HG03095 (cell line): Measurements from ENCODE around the gene CLSTN2.

ENCODE experiments used
- ATAC-seq: cut with Tn5 transposase; IDR thresholded peaks from one replicate; pipeline ENCODE4 v1.9.1; 2021; ENCODE audit warnings: moderate library complexity; ENCODE audit not compliant: unreplicated experiment

CLSTN2 gene

DNA sequence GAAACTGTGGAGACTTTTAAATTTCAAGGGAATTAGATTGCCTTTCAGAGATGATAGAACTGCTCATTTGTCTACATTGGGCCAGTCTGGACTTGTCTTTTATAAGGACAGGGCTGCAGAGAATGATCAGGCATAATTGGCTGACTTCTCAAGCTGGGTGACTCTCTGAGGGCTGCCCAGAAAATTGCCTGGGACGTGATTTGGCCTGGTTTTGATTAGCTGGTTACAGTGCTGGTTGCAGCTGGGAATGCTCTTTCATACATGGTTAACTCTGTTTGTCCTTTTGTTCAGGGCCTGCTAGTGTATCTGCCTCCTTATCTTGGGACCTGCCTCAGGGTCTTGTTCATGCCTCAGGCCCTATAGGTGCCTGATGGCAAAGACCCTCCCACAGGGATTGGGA is 245.6 kb downstream of the CLSTN2 start:
- no peak for ATAC-seq

DNA sequence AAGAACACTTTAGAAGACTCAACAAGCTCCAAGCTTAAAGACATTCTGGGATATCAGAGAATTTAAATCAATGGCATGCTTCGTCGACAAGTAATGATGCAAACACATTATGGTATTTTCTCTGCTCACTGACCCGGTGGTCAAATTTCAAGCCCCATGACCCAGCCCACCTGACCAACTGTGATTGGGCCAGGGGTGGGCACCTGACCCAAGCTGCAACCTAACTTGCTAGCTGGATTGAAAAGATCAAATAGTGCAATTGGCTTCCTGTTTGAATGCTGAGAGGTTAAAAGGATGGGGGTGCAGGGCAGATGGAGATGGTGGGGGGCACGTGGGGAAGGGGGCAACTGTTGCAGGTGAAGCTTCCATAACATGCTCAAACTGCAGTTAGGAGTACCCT is 250.4 kb downstream of the CLSTN2 start:
- ATAC-seq = no peak

GRCh38 chr3:140186421-140186920 is 251.5 kb downstream of the CLSTN2 start:
- ATAC-seq = no peak

GRCh38 chr3:140187028-140187427 is 252.0 kb downstream of the CLSTN2 start:
- no peak for ATAC-seq

DNA sequence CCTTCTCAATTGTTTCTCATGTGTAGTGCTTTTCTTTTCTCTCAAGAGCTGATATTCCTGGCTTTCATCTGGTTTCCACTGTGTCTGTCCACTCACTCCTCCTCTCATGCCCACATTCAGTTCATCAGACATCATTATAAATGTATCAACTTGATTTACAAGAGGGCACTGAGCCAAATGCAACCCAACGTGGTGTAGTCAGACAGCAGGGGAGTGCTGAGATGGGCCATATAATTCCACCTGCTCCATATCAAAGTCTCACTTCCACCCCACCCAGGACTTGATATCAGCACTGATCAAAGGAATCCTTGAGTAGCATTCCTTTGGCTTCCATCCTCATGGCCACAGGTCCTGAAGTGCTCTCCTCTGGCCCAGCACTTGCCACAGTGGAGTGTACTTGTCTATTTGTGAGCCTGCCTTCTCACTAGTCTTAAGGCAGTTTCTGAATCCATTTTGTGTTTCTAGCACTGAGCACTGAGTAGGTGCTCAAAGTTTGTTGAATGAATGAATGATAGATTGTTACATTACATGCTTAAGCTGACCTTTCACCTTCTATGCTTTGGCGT is 252.8 kb downstream of the CLSTN2 start:
- no peak for ATAC-seq

- ATAC-seq = no peak
Measured at GRCh38 chr3:140188285-140188684, 253.3 kb downstream of the CLSTN2 start.

GRCh38 chr3:140189267-140189666 is 254.3 kb downstream of the CLSTN2 start:
- ATAC-seq = no peak

GRCh38 chr3:140189976-140190375 is 255.0 kb downstream of the CLSTN2 start:
- ATAC-seq = no peak

GRCh38 chr3:140196970-140197369 is 262.0 kb downstream of the CLSTN2 start:
- ATAC-seq = no peak

- ATAC-seq = no peak
Measured at GRCh38 chr3:140198242-140198641, 263.3 kb downstream of the CLSTN2 start.

- ATAC-seq = no peak
Measured at GRCh38 chr3:140199008-140199407, 264.0 kb downstream of the CLSTN2 start.

GRCh38 chr3:140199743-140200142 is 264.8 kb downstream of the CLSTN2 start:
- no peak for ATAC-seq

GRCh38 chr3:140203510-140203909 is 268.5 kb downstream of the CLSTN2 start:
- ATAC-seq = no peak

DNA sequence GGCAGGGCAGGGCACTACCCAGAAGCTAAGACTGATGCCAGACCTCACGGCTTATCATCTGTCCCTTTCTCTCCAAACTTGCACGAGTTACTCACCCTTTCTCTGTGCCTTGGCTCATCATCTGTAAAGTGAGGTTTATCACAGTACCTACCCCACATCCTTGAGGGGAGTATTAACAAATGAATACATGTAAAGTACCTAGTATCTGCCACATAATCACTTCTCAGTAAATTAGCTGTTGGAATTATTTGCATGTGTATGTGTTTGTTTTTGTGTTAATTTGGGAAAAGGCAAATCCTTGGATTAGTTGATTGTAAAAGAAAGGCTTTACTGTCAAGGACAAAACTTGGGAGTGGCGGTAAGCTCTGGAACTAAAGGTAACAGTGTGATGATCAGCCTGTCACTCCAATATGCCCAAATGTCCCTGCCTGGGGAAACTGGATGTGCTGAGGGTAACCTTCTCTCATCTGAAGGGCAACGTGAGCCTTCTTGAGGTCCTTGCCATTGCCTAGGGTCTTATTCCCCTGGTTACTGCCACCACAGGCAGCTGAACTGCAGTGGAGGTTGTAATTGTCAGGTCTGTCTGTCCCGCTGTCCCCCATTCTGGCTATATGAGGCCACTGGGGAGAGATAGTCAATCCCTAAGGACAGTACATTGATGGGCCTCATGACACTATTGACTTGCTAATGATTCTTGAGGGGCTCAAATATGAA is 269.4 kb downstream of the CLSTN2 start:
- ATAC-seq = no peak

DNA sequence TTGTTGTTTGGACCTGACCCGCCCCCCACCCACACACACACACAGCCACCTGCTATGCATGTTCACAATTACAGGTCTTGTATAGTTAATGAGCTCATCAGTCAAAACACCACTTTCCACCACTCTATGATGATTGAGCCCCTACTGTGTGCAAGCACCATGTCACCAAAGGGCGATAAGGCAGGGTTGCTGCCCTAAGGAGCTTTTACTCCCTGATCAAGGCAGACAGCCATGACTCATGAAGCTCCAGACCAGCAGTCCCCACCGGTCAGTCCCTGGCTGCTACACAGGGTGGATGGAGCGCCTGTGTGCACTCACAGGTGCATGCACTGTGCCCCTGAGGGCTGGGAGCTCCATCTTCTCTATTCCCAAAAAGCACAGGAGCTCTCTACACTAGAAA is 270.6 kb downstream of the CLSTN2 start:
- no peak for ATAC-seq

DNA sequence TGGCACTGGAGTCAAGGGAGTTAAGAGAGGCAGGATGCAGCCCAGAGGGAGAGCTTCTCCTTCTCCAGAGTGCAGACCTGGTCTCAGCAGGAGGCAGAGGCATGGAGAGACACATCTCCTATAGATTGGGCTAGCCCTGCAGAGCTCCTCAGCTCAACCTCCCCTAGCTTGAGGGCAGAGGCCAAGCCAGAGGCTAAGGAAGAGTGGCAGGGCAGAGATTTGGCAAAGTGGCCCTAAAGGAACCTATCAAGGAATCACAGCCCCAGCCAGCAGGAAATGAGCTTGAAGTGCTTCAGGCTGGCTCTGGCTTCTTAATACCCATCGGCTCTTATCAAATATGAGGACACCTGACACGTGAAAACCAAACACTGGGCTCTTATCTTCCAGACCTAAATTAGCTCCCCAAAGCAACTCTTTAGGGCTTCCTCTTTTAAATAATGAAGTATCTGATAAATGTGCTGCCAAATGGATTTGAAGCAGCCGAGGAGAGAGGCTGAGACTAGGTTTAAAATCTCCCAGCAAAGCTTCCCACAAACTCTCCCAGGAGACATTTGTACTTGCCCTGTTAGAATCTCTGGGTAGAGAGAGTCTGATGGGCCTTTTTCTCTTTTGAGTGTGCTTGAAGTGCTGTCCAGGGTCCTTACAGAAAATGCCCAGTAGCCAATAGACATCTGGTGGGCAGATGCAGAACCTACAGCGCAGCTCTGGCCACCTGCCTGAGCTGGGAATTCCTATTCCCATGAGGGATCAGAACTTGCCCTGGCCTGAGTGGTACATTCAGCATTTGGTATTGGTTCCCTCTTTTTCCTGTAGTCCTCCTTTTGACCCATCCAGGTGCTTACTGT is 271.4 kb downstream of the CLSTN2 start:
- no peak for ATAC-seq

DNA sequence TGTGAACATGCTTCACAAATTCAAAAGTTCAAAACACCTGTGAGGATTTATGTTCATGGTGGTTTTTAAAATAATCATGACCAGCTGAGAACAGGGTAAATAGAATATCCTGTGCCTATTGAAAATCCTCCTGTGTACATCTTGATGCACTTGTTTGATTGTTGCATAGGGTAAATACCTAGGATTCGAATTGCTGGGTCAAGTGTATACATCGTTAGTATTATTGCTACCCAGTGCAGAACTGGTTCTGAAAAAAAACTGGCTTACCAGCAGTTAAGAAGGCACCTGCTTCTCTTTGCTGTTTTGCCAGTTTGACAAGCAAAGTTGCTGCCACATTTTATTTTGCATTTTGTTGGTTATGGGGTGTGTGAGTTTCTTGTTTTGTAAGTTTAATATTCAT is 272.6 kb downstream of the CLSTN2 start:
- no peak for ATAC-seq

GRCh38 chr3:140216249-140216648 is 281.3 kb downstream of the CLSTN2 start:
- ATAC-seq = no peak

- no peak for ATAC-seq
Measured at GRCh38 chr3:140219291-140219690, 284.3 kb downstream of the CLSTN2 start.

DNA sequence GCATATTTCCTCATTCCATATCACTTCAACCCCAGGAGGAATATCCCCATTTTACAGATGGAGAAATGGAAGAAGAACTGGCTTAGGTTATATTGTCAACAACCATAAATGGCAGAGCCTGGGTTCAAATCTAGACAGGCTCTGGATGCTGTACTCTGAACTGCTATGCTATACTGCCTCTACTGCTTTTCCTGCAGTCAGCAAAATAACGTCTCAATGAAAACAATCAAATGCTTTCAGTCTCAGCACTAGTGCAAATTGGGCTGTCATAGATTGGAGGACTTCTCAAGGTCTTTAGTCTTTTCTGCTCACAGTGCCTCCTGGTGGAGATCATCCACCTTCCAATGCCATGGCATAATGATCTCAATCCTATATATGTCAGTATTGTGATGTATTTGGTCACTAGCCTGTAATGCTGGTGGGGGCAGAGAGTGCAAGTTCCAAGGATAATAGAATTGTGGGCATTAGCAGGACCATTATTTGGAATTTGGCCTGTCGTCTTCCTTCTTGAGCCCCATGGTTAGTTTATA is 285.0 kb downstream of the CLSTN2 start:
- ATAC-seq = no peak

DNA sequence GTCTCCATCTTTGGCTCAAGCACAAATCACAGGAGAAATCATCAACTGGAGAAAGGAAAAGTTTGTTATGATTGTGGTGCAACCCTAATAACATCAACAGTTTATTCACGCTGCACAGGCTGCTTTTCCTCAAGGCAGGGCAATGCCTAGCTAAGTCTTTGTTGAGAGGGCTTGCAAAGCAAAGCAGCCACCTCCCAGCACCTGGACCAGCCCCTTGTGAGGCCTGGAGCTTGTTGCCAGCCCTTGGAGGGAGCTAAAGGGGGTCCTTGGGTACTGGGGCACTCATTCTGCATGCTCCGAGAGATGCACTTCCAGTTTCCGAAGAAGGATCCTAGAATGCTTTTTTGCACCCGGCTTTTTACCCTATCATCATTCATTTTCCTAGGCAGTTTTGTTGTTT is 288.2 kb downstream of the CLSTN2 start:
- no peak for ATAC-seq

DNA sequence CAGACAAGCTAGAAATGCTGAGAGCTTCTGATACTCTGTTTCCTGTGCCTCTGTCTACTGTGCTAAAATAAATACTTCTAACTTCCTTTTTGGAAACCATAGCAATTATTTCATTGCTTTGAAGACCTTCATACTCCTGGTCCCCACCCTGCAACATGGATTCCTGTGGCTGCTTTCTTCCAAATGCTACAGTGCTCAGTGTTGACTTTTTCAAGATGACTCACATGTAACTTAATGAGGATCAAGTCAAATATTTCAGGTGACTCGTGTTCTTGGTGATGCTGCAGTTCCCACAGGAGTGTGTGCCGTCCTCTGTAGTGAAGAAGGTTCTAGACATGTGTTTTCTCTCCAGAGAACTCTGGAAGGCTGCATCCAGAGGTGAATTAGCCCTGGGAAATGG is 288.6 kb downstream of the CLSTN2 start:
- no peak for ATAC-seq
